Activated CD4-positive, alpha-beta T cell treated with anti-CD3 and anti-CD28 coated beads for 24 hours (primary cell): ENCODE results near the gene HDAC6.
"Not testable (repeated sequence)": the region's sequence is repeated elsewhere in the genome, so short reads cannot be mapped to it uniquely, and the experiment has no call there.

ENCODE experiments used
- DNase-seq, 2 donors: peaks; one replicate each; pipeline ENCODE4 v3.0.0-alpha.2; 2020; ENCODE audit warnings: low read depth in 2 of 2

HDAC6 gene

DNA sequence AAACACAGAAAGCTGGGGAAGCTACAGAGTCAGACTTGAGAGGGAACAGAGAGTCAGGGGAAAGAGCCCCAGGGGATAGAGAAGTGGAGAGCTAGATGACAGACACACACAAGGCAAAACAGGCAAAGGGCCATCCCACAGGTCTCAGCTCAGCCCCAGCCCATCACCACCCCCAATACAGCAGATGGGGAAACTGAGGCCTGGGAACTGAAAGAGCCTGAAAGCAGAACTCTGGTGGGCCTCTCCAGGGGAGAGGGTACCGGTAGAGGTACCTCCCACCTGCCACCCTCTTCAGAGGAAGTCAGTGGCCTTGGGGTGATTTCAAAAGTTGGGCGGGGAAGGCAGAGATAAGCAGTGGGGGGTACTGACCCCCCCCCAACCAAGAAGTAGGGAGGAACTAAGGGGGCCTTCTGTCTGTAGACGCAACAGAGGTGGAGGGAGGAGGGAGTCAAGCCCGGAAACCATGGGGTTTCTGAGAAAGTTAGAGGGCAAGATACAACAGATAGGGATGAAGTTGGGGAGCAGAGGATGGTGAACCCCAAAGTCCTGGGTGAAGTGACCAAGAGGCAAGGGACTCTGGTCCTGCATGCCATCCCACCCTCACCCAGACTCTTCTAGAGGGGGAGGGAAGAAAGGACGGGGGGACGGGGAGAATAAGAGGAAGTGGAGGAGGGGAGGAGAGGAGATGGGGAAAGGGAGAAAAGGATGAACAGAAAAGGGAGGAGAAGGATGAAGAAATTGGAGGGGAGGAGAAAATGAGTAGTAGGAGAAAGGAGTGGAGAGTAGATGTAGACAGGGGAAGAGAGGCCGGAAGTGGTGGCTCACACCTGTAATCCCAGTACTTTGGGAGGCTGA, 12.3 kb upstream of the HDAC6 start:
- no peak for DNase-seq

DNA sequence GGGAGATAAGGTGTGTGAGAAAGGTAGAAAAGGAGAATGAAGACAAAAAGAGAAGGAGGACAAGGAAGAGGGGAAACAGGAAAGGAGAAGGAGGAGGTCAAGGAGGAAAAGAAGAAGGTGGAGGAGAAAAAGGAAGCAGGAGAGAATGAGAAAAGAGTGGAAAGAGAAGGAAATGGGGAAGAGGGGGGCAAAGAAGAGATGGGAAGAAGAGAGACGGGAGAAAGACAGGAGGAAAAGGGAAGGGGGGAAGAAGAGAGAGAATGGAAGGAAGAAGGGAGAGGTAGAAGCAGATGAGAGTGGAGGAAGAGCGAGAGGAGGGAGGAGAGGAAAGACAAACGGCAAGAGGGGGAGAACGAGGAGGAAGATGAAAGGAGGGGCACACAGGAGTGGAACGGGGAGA, 11.4 kb upstream of the HDAC6 start:
- DNase-seq = no peak

DNA sequence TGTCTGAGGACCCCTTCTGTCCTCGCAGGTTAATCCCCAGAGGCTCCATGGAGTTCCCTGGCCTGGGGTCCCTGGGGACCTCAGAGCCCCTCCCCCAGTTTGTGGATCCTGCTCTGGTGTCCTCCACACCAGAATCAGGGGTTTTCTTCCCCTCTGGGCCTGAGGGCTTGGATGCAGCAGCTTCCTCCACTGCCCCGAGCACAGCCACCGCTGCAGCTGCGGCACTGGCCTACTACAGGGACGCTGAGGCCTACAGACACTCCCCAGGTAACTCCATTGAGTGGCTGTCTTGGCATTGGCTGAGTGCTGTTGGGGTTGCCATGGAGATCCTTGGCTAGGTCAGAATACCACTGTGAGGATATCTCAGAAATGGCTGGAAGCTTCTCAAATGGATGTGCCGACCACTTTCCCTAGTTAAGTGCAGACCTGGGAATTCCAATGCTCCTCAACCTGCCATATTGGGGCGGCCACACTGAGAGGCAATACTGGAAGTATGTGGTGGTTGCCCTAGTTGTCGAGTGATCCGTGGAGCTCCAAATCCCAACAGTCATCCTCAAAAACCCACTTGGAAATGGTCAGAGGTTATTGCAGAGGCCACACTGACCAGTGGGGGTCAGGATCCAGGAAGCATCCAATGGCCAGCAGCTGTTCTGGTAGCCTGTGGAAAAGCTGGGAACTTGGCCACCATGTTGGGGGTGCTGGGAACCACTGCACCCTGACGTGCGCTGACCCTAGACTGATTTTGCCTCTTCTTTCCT, 10.6 kb upstream of the HDAC6 start:
- DNase-seq = no peak

DNA sequence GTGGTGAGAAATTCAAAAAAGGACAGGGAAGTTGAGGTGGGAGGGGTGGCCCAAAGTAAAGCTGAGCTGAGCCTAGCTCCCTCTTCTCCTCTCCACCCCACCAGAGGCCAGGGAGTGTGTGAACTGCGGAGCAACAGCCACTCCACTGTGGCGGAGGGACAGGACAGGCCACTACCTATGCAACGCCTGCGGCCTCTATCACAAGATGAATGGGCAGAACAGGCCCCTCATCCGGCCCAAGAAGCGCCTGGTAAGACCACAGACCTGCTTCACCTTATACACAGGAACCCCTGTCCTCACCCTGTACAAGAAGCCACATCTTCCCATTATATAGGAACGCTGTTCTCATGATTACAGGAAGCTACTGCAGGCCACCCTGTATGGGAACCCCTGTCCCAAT, 9.6 kb upstream of the HDAC6 start:
- no peak for DNase-seq

DNA sequence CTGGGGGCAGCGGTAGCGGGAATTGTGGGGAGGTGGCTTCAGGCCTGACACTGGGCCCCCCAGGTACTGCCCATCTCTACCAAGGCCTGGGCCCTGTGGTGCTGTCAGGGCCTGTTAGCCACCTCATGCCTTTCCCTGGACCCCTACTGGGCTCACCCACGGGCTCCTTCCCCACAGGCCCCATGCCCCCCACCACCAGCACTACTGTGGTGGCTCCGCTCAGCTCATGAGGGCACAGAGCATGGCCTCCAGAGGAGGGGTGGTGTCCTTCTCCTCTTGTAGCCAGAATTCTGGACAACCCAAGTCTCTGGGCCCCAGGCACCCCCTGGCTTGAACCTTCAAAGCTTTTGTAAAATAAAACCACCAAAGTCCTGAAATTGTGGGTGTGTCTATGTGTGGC, 7.9 kb upstream of the HDAC6 start:
- DNase-seq = no peak

DNA sequence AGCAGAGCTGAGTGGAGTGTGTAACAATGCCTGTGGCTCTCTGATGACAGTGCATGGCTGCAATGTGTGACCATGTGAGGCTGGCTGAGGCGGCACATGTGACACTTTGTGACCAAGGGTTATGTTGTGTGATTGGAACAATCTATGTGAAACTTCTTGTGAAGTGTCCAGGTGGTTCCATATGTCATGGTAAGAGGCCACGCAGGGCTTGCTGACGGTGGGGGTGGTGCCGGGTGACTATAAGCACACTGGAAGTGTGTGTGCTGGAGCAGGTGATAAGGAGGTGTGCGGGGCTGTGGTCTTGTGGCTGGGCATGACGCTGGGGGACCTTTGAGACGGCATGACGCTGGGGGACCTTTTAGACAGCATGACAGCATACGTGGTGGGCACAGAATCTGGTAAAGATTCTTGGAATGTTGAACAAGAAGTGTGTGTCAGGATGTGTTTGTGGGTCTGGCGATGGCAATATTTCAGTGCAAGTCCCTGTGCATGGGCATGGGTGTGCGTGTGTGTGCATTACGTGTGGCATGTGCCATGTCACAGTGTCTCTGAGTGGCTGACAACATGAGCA, 7.4 kb upstream of the HDAC6 start:
- DNase-seq = no peak

DNA sequence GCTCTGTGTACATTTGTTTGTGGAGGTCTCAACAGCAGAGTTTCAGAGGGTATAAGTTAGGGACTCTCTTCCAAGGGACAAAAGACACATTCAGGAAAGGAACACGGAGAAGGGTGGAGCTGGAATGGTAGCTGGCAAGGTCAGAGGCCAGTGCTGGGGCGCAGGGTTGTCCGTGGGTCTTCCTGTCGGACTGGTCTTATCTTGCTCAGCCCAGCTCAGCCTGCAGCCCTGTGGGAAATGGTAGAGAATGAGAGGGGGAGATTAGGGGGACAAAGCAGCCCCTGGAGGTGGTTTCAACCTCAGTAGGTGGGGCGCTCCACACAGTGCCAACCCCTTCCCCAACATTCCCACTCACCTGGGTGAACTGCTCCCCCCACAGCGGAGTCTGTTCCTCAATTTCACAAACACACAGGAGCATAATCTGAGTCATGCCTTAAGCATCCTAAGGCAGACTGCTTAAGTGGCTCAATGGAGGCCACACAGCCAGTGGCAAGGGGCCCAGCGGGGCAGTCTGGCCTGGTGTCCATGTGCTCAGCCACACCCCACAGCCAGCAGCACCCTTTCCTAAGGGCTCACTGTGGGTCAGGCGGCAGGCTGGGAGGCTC, 6.9 kb upstream of the HDAC6 start:
- DNase-seq = no peak

DNA sequence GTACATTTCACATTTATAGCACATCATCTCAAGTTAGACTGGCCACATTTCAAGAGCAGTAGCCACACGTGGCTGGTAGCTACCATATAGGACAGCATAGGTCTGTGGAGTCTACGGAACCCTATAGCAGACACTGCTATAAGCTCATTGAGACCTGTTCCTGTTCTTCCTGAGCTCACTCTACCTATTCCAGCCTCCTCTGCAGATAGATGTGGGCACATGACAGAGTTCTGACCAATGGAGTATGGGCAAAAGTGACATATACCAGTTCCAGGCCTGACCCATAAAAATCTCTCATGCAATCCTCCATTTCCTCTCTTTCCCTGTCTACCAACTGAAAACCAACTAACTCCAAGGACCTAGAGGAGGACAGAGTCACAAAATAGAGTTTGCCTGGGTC, 3.5 kb upstream of the HDAC6 start:
- DNase-seq = no peak

DNA sequence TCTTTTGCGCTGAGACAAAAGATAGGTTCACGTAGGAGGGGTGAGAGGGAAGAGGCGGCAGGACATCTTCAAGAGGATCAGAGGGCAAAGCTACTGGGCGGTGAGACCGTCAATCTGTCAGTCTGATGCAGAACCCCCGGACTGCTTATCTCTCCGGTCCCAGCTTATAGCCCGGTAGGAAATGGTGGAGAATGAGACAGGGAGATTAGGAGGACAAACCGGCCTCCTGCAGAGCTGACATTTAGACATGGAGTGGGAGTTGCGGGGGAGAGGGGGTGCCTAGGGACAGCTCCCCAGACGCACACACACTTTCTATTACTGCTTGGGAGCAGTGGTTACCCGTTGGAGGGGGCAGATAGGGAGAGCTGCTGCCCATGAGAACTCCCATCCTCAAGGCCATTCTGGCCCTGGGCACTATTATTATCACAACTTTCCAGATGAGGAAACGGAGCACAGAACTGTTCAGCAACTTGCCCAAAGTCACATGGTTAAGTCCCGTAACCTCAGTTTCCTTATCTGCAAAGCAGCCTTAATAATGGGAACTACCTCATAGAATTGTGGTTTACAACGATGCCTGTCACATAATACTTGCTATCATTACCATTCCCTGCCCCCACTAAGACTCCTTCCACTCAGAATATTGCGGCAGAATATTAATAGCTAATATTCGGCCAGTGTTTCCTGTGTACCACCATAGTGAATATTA, 1.1 kb upstream of the HDAC6 start:
- DNase-seq = no peak

DNA sequence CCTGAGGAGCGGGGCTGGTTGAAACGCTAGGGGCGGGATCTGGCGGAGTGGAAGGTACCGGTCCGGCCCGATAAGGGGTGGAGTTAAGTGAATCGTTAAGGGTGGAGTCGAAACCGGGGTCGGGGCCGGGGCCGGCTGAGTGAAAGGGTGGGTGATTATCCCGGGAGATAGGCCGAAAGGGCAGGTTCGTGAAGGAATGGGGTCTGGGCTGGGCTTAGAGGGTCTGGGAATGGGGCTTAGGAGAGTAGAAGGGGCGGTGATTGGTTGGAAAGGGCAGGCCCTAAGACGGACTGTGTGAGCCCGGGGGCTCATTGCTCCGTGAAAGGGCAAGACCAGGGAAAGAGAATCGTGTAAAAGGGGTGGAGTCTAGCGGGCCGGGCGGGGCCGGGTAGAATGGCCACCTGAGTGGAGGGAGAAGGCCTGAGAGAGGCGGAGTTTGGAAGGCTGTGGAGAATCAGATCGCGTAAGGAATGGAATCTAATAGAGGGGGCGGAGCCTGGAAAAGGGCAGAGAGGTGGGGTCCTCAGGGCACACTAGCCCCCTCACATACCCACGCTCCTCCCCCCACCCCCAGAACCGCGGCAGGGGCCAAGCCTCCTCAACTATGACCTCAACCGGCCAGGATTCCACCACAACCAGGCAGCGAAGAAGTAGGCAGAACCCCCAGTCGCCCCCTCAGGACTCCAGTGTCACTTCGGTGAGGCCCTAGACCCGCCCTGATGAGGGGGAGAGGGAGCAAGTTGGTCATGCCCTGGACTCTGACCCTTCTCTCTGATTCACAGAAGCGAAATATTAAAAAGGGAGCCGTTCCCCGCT, 430 bp downstream of the HDAC6 start:
- DNase-seq = peak; percentile 38 to 58

DNA sequence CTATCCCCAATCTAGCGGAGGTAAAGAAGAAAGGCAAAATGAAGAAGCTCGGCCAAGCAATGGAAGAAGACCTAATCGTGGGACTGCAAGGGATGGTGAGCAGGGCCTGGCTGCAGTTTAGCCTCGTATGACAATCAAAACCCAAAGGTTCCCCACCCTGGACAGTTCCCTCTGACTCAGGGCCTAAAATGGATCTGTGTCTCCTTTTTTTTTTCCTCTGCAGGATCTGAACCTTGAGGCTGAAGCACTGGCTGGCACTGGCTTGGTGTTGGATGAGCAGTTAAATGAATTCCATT, 986 bp downstream of the HDAC6 start:
- no peak for DNase-seq

DNA sequence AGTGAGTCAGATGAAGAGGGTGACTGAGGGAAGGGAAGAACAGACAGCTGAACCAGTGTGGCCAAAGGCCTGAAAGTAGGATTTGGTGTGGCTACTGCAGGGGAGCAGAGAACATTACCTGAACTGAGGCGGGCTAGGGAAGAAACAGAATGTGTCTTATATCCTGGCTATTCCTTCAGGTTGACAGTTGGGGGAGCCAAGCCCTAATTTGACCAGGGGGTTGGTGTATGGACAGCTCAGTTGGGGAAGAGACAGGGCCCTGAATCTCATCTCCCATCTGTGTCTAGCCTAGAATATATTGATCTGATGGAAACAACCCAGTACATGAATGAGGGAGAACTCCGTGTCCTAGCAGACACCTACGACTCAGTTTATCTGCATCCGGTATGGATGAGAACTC, 4.2 kb downstream of the HDAC6 start:
- no peak for DNase-seq

DNA sequence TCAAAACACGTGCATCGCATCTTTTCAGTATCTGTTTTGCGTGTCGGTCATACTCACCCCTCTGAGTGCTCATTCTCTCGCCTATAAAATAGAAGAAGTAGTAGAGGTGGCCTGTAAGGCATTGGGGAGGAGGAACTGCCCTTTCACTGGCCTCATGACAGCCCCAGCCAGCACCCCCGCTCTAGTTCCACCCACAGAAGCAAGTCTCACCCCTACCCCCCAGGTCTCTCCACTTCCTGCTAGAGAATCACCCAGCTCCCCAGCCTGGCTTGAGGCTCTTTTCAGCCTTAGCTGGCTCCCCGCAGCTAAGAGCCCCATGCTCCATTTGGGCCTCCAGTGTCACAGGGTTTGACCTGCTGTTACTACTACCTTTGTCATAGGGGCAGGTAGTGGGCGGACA, 11.8 kb downstream of the HDAC6 start:
- DNase-seq = no peak

DNA sequence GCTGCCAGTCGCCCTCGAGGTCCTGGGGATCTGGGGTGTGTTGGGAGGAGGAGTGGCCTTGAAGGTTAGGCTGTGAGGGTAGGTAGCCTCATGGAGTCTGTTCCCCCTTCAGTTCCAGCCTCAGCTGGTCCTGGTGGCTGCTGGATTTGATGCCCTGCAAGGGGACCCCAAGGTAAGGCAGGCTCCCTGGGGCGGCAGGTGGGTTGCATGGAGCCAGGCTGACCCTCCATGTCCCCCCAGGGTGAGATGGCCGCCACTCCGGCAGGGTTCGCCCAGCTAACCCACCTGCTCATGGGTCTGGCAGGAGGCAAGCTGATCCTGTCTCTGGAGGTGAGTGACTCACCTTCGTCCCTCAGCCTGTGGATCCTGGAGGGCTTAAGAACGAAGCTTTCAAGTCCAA, 12.9 kb downstream of the HDAC6 start:
- no peak for DNase-seq

DNA sequence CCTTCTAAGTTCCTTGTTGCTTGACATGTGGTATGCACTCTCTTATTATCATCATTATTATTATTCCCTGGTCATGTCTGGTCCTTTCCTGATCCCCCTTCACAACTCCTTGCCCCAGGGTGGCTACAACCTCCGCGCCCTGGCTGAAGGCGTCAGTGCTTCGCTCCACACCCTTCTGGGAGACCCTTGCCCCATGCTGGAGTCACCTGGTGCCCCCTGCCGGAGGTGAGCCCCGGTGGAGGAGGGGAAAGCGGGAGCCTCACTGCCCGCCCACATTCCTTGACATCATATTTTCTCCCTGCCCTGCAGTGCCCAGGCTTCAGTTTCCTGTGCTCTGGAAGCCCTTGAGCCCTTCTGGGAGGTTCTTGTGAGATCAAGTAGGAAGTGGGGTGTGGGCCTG, 13.4 kb downstream of the HDAC6 start:
- no peak for DNase-seq

DNA sequence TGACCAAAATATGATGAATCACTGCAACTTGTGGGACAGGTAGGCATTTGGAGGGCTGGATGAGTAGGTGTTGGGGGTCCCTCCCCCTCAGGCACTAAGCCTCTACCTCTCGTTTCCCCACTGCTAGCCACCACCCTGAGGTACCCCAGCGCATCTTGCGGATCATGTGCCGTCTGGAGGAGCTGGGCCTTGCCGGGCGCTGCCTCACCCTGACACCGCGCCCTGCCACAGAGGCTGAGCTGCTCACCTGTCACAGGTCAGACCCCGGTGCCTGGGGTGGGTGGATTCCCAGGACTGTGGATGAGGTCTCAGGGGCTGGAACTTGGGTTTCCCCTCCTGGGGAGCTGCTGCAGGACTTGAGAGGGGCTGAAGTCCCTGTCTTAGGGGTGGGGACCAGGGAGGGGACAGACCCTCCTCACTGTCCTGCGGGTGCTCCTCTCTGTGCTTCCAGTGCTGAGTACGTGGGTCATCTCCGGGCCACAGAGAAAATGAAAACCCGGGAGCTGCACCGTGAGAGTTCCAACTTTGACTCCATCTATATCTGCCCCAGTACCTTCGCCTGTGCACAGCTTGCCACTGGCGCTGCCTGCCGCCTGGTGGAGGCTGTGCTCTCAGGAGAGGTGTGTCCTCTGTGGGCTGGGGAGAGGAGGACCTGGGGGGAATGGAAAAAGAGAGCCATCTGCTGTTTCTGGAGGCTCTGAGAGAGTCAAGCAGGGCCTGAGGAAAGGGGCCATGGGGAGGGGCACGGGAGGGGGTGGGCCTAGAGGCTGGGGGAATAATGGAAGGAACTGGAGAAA, 14.3 kb downstream of the HDAC6 start:
- no peak for DNase-seq

DNA sequence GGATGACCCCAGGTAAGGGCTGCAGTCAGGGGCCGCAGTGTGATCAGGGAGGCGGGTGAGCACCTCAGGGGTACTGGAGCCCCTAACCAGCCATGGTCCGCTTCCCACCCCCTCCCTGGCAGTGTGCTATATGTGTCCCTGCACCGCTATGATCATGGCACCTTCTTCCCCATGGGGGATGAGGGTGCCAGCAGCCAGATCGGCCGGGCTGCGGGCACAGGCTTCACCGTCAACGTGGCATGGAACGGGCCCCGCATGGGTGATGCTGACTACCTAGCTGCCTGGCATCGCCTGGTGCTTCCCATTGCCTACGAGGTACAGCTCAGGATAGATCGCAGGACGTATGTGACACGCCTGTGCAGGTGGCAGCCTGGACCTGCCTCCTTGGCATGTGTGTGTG, 16.2 kb downstream of the HDAC6 start:
- DNase-seq = no peak

DNA sequence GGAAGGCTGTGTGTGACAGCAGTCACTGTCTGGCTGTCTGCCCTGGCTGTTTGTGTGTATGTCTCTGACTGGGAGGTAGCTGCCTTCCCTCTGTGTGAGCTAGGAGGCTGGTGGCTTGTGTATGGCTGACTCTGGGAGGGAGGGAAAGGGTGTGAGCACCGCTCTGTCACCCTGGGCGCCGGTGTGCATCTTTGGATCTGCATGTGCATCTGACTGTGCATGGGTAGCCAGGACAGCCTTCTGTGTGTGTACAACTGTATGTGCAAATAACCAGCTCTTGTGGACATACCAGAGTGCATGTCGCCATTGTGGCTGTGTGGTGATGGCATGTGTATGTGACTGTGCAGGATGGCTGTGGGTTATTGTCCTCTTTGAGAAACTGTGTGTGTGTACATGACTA, 17.0 kb downstream of the HDAC6 start:
- no peak for DNase-seq

DNA sequence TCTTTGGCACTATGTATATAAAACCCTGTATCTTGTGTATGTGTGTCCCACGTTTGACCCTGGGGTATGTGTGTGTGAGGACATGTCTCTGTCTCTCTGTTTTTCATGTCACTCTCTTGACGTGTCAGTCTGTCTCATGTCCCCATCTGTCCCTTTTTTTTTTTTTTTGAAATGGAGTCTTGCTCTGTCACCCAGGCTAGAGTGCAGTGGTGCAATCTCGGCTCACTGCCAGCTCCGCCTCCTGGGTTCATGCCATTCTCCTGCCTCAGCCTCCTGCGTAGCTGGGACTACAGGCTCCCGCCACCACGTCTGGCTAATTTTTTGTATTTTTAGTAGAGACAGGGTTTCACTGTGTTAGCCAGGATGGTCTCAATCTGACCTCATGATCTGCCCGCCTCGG, 17.5 kb downstream of the HDAC6 start:
- DNase-seq = not testable (repeated sequence)

DNA sequence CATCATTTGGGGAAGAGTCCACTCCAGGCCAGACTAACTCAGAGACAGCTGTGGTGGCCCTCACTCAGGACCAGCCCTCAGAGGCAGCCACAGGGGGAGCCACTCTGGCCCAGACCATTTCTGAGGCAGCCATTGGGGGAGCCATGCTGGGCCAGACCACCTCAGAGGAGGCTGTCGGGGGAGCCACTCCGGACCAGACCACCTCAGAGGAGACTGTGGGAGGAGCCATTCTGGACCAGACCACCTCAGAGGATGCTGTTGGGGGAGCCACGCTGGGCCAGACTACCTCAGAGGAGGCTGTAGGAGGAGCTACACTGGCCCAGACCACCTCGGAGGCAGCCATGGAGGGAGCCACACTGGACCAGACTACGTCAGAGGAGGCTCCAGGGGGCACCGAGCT, 21.2 kb downstream of the HDAC6 start:
- DNase-seq = no peak
